D721Med (cell line): ENCODE data around the gene ATP8A2.
A peak's percentile ranks its signal among the peaks of the same experiment; 100 is the strongest.
"Not testable (repeated sequence)": the region's sequence is repeated elsewhere in the genome, so short reads cannot be mapped to it uniquely, and the experiment has no call there.

Experiments used
- DNase-seq: peaks from one replicate; pipeline ENCODE4 v3.0.0; 2011; ENCODE audit warnings: low spot score; ENCODE audit not compliant: insufficient read length
- FAIRE-seq: peaks from 2 replicates; lab custom pipeline; 2011; peaks lifted over from hg19 to GRCh38; lab: Jason Lieb, UNC
- CTCF ChIP-seq: IDR thresholded peaks from 2 replicates; pipeline ENCODE4 v1.5.1; 2012; ENCODE audit warnings: mild to moderate bottlenecking, control low read depth; ENCODE audit not compliant: insufficient read depth; ENCODE audit errors: missing control alignments

The ATP8A2 gene

GRCh38 chr13:26062853-26063444 is 691.2 kb downstream of the ATP8A2 start:
- FAIRE-seq, result peak; percentile 53
- DNase-seq, result no peak
- TF ChIP-seq CTCF, result peak; percentile 52

- FAIRE-seq, DNase-seq: not testable (repeated sequence)
These were observed 694.7 kb downstream of the ATP8A2 start for GRCh38 chr13:26066492-26066891.

GRCh38 chr13:26067601-26068000 is 695.8 kb downstream of the ATP8A2 start:
- DNase-seq (no peak), FAIRE-seq (no peak)
- TF ChIP-seq CTCF, result no peak

GRCh38 chr13:26068372-26068771 is 696.6 kb downstream of the ATP8A2 start:
- FAIRE-seq, result not testable (repeated sequence)

GRCh38 chr13:26069642-26070041 is 697.9 kb downstream of the ATP8A2 start:
- not testable (repeated sequence) for FAIRE-seq

More at GRCh38 chr13:26068372-26068771, 696.6 kb downstream of the ATP8A2 start:
- DNase-seq, result not testable (repeated sequence)

GRCh38 chr13:26071691-26072090 is 699.9 kb downstream of the ATP8A2 start:
- FAIRE-seq (no peak), DNase-seq (no peak)
- no peak for TF ChIP-seq CTCF

More at GRCh38 chr13:26069642-26070041, 697.9 kb downstream of the ATP8A2 start:
- DNase-seq, result not testable (repeated sequence)

- not testable (repeated sequence) for DNase-seq
- FAIRE-seq, result peak; percentile 83
These were observed 700.6 kb downstream of the ATP8A2 start for GRCh38 chr13:26072335-26072734.

GRCh38 chr13:26074706-26075105 is 702.9 kb downstream of the ATP8A2 start:
- no peak for TF ChIP-seq CTCF
- no peak for FAIRE-seq
- no peak for DNase-seq
